ENCODE results near the gene B4GALNT3.

Gene B4GALNT3

GRCh38 chr12:505221-505620, 45.5 kb downstream of the B4GALNT3 start:
- no peaks in the 10 kb centered on the region for H3K27me3 ChIP-seq (ENCODE audit: insufficient read depth, low read length)
- no peaks in the 10 kb centered on the region for H3K36me3 ChIP-seq (ENCODE audit: insufficient read depth, low read length)
- H3K9me3 ChIP-seq (ENCODE audit: low read length) = no peaks in the 10 kb centered on the region
- H3K4me1 ChIP-seq (ENCODE audit: insufficient read depth, low read length) = peaks cover 29% of the 10 kb centered on the region
- H2AFZ ChIP-seq (ENCODE audit: low read depth, low read length) = no peak overlapping the region
- H3K4me3 ChIP-seq (ENCODE audit: low read length) = no peak overlapping the region

GRCh38 chr12:507391-507796, 47.7 kb downstream of the B4GALNT3 start:
- no peaks in the 10 kb centered on the region for H3K27me3 ChIP-seq (ENCODE audit: insufficient read depth, low read length)
- H3K9me3 ChIP-seq (ENCODE audit: low read length) = no peaks in the 10 kb centered on the region
- H3K36me3 ChIP-seq (ENCODE audit: insufficient read depth, low read length) = no peaks in the 10 kb centered on the region
- peaks cover 34% of the 10 kb centered on the region for H3K4me1 ChIP-seq (ENCODE audit: insufficient read depth, low read length)
- H2AFZ ChIP-seq (ENCODE audit: low read depth, low read length) = no peak overlapping the region
- H3K4me3 ChIP-seq (ENCODE audit: low read length) = no peak overlapping the region

GRCh38 chr12:508145-508544, 48.4 kb downstream of the B4GALNT3 start:
- Histone ChIP-seq H3K27me3 (ENCODE audit: insufficient read depth, low read length) (no peaks in the 10 kb centered on the region), H3K4me3 (ENCODE audit: low read length) (no peak overlapping the region), H3K4me1 (ENCODE audit: insufficient read depth, low read length) (peaks cover 27% of the 10 kb centered on the region)

GRCh38 chr12:508795-509194, 49.1 kb downstream of the B4GALNT3 start:
- Histone ChIP-seq H3K27me3 (ENCODE audit: insufficient read depth, low read length) (no peaks in the 10 kb centered on the region), H2AFZ (ENCODE audit: low read depth, low read length) (no peak overlapping the region), H3K4me3 (ENCODE audit: low read length) (no peak overlapping the region), H3K36me3 (ENCODE audit: insufficient read depth, low read length) (no peaks in the 10 kb centered on the region), H3K9me3 (ENCODE audit: low read length) (peaks cover 4% of the 10 kb centered on the region), H3K4me1 (ENCODE audit: insufficient read depth, low read length) (peaks cover 21% of the 10 kb centered on the region)

More at GRCh38 chr12:508145-508544, 48.4 kb downstream of the B4GALNT3 start:
- H3K36me3 ChIP-seq (ENCODE audit: insufficient read depth, low read length) = no peaks in the 10 kb centered on the region
- peaks cover 2% of the 10 kb centered on the region for H3K9me3 ChIP-seq (ENCODE audit: low read length)
- no peak overlapping the region for H2AFZ ChIP-seq (ENCODE audit: low read depth, low read length)

- Histone ChIP-seq H3K27me3 (ENCODE audit: insufficient read depth, low read length) (no peaks in the 10 kb centered on the region), H3K9me3 (ENCODE audit: low read length) (peaks cover 4% of the 10 kb centered on the region), H3K4me1 (ENCODE audit: insufficient read depth, low read length) (peaks cover 21% of the 10 kb centered on the region), H2AFZ (ENCODE audit: low read depth, low read length) (no peak overlapping the region), H3K36me3 (ENCODE audit: insufficient read depth, low read length) (no peaks in the 10 kb centered on the region), H3K4me3 (ENCODE audit: low read length) (no peak overlapping the region)
These were observed 49.8 kb downstream of the B4GALNT3 start for GRCh38 chr12:509500-509899.

- Histone ChIP-seq H3K4me1 (ENCODE audit: insufficient read depth, low read length) (peaks cover 21% of the 10 kb centered on the region), H3K4me3 (ENCODE audit: low read length) (no peak overlapping the region), H3K36me3 (ENCODE audit: insufficient read depth, low read length) (no peaks in the 10 kb centered on the region), H3K27me3 (ENCODE audit: insufficient read depth, low read length) (no peaks in the 10 kb centered on the region), H2AFZ (ENCODE audit: low read depth, low read length) (no peak overlapping the region), H3K9me3 (ENCODE audit: low read length) (peaks cover 4% of the 10 kb centered on the region)
These were observed 50.5 kb downstream of the B4GALNT3 start for GRCh38 chr12:510071-510825.

GRCh38 chr12:512933-513332, 53.2 kb downstream of the B4GALNT3 start:
- Histone ChIP-seq H2AFZ (ENCODE audit: low read depth, low read length) (no peak overlapping the region), H3K27me3 (ENCODE audit: insufficient read depth, low read length) (no peaks in the 10 kb centered on the region), H3K4me3 (ENCODE audit: low read length) (no peak overlapping the region), H3K4me1 (ENCODE audit: insufficient read depth, low read length) (peaks cover 21% of the 10 kb centered on the region), H3K36me3 (ENCODE audit: insufficient read depth, low read length) (no peaks in the 10 kb centered on the region), H3K9me3 (ENCODE audit: low read length) (peaks cover 4% of the 10 kb centered on the region)

GRCh38 chr12:513446-513845, 53.7 kb downstream of the B4GALNT3 start:
- Histone ChIP-seq H3K36me3 (ENCODE audit: insufficient read depth, low read length) (no peaks in the 10 kb centered on the region), H3K4me3 (ENCODE audit: low read length) (no peak overlapping the region), H3K27me3 (ENCODE audit: insufficient read depth, low read length) (no peaks in the 10 kb centered on the region), H3K9me3 (ENCODE audit: low read length) (peaks cover 4% of the 10 kb centered on the region), H2AFZ (ENCODE audit: low read depth, low read length) (no peak overlapping the region), H3K4me1 (ENCODE audit: insufficient read depth, low read length) (peaks cover 21% of the 10 kb centered on the region)

GRCh38 chr12:517538-517937, 57.8 kb downstream of the B4GALNT3 start:
- H3K36me3 ChIP-seq (ENCODE audit: insufficient read depth, low read length) = no peaks in the 10 kb centered on the region
- no peaks in the 10 kb centered on the region for H3K27me3 ChIP-seq (ENCODE audit: insufficient read depth, low read length)
- H3K4me1 ChIP-seq (ENCODE audit: insufficient read depth, low read length) = no peaks in the 10 kb centered on the region
- H3K4me3 ChIP-seq (ENCODE audit: low read length) = no peak overlapping the region
- no peak overlapping the region for H2AFZ ChIP-seq (ENCODE audit: low read depth, low read length)
- H3K9me3 ChIP-seq (ENCODE audit: low read length) = peaks cover 4% of the 10 kb centered on the region

GRCh38 chr12:520119-520518, 60.4 kb downstream of the B4GALNT3 start:
- H3K4me3 ChIP-seq (ENCODE audit: low read length) = no peak overlapping the region
- no peaks in the 10 kb centered on the region for H3K27me3 ChIP-seq (ENCODE audit: insufficient read depth, low read length)
- peaks cover 6% of the 10 kb centered on the region for H3K4me1 ChIP-seq (ENCODE audit: insufficient read depth, low read length)
- no peak overlapping the region for H2AFZ ChIP-seq (ENCODE audit: low read depth, low read length)
- H3K9me3 ChIP-seq (ENCODE audit: low read length) = no peaks in the 10 kb centered on the region
- H3K36me3 ChIP-seq (ENCODE audit: insufficient read depth, low read length) = no peaks in the 10 kb centered on the region

GRCh38 chr12:522692-523378, 63.1 kb downstream of the B4GALNT3 start:
- Histone ChIP-seq H3K4me3 (ENCODE audit: low read length) (no peak overlapping the region), H3K27me3 (ENCODE audit: insufficient read depth, low read length) (no peaks in the 10 kb centered on the region), H3K36me3 (ENCODE audit: insufficient read depth, low read length) (no peaks in the 10 kb centered on the region), H3K4me1 (ENCODE audit: insufficient read depth, low read length) (peaks cover 6% of the 10 kb centered on the region), H2AFZ (ENCODE audit: low read depth, low read length) (no peak overlapping the region), H3K9me3 (ENCODE audit: low read length) (no peaks in the 10 kb centered on the region)

- H3K9me3 ChIP-seq (ENCODE audit: low read length) = peaks cover 2% of the 10 kb centered on the region
- H3K36me3 ChIP-seq (ENCODE audit: insufficient read depth, low read length) = no peaks in the 10 kb centered on the region
- H3K4me3 ChIP-seq (ENCODE audit: low read length) = no peak overlapping the region
- H3K4me1 ChIP-seq (ENCODE audit: insufficient read depth, low read length) = peaks cover 6% of the 10 kb centered on the region
- H3K27me3 ChIP-seq (ENCODE audit: insufficient read depth, low read length) = no peaks in the 10 kb centered on the region
- H2AFZ ChIP-seq (ENCODE audit: low read depth, low read length) = no peak overlapping the region
These were observed 64.6 kb downstream of the B4GALNT3 start for GRCh38 chr12:524167-524951.

GRCh38 chr12:526089-526488, 66.3 kb downstream of the B4GALNT3 start:
- peaks cover 6% of the 10 kb centered on the region for H3K4me1 ChIP-seq (ENCODE audit: insufficient read depth, low read length)
- H3K9me3 ChIP-seq (ENCODE audit: low read length) = peaks cover 2% of the 10 kb centered on the region
- no peaks in the 10 kb centered on the region for H3K36me3 ChIP-seq (ENCODE audit: insufficient read depth, low read length)
- H3K27me3 ChIP-seq (ENCODE audit: insufficient read depth, low read length) = no peaks in the 10 kb centered on the region
- H3K4me3 ChIP-seq (ENCODE audit: low read length) = no peak overlapping the region
- no peak overlapping the region for H2AFZ ChIP-seq (ENCODE audit: low read depth, low read length)
